ENCODE results near the gene RGMA.

- no peak for TF ChIP-seq POLR2A (IDR thresholded peaks at IDR 0.05; ENCODE audit: low read depth, low read length)
- TF ChIP-seq POLR2AphosphoS5 (IDR thresholded peaks at IDR 0.05; ENCODE audit: insufficient read depth, low read depth, low read length), result no peak
- no peak for TF ChIP-seq CTCF (IDR thresholded peaks at IDR 0.05; ENCODE audit: extremely low read depth in 1 of 2, insufficient read depth in 1 of 2, low read depth in 1 of 2, low read length in 2 of 2)
- TF ChIP-seq MAX (IDR thresholded peaks at IDR 0.05; ENCODE audit: insufficient read depth, insufficient read length), result no peak
These were observed 31.4 kb downstream of the RGMA start for GRCh38 chr15:93057618-93058017.
